EH (cell line): ENCODE data around the gene P2RX2.
A peak's percentile ranks its signal among the peaks of the same experiment; 100 is the strongest.

ENCODE experiments used
- DNase-seq: peaks from one replicate; pipeline ENCODE4 v3.0.0-alpha.2; 2015; ENCODE audit warnings: low read depth

P2RX2 gene

DNA sequence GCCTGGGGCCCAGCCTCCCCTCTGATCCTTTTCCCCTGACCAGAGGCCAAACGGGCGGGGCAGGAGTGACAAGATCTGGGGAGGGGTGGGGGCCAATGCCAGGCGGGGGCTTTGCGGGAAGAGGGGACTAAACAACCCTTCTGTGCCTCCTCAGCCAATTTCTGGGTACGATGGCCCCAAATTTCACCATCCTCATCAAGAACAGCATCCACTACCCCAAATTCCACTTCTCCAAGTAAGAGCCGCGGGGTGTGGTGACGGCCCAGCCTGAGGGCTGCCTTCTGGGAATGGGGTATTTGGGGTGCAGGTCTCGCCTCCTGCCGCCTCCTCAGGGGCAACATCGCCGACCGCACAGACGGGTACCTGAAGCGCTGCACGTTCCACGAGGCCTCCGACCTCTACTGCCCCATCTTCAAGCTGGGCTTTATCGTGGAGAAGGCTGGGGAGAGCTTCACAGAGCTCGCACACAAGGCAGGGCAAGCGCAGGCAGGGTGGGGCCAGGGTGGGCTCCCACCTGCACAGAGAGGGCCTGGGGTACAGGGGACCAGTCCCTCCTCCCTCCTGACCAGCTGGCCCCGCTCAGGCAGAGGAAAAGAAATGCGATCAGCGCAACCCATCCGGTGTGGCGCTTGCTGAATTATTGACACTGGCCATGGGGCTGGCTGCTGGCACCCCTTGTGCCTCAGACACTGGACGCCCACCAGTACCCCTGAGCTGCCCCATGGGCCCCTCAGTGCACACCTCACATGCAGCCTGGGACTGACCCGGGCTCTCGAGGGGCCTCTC is 1.7 kb downstream of the P2RX2 start:
- DNase-seq: no peak

DNA sequence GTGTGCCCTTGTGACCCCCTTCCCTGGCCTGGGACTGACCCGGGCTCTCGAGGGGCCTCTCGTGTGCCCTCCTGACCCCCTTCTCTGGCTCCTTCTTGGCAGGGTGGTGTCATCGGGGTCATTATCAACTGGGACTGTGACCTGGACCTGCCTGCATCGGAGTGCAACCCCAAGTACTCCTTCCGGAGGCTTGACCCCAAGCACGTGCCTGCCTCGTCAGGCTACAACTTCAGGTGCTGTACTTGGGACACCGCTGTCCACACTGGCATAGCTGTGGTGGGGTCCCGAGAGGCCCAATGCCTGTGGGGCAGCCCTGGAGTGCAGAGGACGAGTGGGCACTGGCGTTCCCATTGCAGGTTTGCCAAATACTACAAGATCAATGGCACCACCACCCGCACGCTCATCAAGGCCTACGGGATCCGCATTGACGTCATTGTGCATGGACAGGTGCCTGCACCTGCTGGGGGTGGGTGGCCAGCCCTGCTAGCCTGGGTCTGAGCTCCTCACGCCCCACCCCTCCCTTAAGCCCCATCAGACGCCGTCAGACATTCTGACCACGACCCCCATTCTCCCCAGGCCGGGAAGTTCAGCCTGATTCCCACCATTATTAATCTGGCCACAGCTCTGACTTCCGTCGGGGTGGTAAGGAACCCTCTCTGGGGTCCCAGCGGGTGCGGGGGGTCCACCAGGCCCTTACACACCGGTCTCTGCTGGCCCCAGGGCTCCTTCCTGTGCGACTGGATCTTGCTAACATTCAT is 2.5 kb downstream of the P2RX2 start:
- no peak for DNase-seq

DNA sequence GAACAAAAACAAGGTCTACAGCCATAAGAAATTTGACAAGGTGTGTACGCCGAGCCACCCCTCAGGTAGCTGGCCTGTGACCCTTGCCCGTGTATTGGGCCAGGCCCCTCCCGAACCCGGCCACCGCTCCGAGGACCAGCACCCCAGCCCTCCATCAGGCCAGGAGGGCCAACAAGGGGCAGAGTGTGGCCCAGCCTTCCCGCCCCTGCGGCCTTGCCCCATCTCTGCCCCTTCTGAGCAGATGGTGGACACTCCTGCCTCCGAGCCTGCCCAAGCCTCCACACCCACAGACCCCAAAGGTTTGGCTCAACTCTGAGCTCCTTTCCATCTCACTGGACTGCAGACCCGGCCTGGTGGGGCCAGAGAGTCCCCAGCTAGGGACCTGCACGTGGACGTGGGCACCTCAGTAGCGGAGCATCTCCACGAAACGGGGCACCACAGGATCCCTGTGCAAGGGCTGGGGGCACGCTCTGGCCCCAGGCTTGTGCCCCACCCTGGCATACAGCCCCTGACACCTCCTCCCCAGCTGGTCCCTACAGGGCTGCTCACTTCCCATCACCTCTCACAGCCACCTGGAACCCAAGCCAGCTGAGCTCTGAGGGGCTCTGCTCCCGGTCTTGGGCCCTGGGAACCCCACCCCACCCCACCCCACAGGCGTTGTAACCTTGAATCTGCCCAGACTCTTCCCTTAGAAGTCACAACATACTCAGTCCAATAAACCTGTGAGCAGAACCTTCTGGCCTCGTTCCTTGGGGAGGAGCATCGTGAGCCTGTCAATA is 3.3 kb downstream of the P2RX2 start:
- no peak for DNase-seq

DNA sequence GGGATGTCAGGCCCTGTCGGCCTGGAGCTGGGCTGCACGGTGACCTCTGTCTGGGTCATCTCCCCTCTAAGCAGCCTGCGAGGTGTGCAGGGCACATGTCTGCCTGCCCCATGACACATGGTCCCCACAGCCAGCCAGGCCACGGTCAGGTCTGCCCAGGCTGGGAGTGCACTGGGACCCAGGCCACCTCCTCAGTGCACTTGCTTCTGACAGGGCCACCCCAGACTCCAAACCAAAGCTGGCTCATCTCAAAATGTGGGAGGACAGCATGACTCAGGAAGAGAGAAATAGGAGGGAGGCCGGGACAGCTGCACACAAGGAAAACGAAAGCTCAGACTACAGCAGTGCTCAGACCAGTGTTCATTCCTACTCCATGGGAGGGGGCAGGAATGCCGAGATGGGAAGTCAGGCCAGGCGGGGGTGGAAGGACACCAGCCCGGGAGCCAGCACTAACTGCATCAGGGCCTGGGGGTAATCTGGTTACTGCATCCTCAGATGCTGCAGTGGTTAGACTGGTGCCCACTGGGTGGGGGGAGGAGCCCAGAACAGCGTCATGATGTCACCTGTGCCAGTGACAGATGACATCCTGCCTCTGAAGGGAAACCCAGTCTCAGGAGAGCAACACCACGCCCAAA is 4.0 kb downstream of the P2RX2 start:
- DNase-seq: peak; percentile 72

DNA sequence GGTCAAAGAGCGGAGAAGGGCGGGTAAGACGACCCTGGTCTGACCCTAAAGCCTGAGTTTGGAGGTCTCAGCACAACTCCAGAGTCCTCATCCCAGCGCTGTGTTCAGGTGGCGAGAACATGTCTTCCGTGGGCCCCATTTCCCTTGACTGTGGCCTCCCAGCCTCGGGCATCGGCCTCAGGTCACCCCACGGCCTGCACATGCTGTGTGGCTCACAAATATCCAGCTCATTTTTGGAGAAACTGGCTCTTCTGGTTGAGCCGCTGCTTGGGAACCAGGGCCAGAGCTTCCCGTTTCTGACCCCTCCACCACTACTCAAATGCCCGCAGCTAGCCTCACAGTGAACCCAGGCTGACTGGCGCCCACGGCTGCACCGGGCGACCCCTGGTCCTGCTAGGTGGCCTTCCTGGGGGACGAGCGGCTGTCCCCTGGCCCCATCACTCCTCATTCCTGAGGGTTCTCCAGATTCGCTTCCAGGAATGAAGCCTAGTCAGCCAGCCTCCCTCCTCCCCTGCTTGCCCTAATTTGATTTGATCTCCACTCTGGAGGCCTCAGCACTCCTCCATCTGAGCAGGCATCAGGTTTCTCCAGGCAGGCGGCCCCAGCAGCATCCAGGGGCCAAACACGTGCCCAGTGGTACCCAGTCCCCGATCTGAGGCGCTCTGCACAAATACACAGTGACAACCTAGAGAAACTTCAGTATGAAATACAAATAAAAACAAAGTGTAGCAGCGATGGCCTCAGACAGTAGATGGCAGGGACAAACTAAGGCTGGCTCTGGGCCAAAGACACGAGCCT is 4.7 kb downstream of the P2RX2 start:
- DNase-seq: no peak

DNA sequence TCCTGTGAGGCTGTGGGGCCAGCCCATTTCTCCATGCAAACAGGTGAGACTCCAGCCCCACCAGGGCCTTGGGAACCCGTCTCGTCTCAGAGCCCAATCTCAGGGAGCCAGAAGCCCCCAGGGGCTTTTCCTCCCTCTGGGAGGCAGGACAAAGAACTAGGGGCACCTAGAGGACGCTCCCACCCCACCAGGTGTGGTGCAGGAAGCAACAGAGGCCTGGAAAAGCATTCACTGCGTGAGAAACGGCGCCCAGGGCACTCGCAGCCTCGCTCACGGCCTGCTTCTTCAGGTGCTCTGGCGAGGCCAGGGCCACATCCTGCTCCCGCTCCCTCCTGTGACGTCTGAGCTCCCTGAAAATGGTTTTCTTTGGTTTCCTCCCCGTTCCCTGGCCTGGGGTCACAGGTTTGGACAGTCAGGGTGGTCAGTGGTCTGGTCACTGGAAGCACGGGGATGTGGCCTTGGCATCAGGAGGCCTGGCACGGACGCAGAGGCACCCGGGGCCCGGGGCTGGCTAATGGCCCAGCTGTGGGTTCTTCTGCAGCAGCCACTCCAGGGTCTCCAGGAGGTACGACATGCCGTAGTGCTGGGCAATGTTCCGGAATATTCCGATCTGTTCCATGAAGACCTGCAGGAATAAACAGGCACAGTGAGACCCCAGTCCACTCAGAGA is 5.7 kb downstream of the P2RX2 start:
- no peak for DNase-seq

DNA sequence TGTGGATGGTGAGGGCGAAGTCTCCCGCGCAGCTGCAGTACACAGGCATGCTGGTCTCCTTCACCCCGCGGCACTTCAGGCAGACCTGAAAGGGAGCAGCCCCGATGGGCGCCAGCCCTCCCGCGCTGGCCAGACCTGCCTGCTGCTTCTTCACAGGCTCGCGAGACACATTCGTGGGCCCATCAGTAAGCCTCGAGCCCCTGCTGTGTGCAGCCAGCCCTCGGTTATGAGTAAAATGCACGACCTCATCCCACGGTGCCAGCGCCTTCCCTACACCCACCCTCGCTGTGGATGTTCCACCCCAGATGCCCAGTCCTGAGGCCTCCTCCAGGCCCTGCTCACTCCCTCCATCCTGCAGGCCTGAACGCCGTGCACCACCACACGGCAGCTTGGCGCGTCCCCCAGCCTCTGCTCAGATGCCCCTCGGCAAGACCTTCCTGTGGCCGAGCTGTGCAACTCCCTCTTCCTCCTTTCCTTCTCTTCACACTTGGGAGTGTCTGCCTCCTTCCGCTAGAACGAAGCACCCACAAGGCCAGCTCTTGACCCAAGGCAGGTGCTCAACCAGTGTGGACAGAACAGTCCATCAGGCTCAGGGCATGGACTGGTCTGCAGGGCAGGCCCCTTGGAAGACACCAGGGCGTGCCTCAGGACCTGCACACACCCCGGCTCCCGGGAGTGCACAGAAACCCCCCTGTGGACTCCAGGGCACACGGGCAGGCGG is 6.5 kb downstream of the P2RX2 start:
- DNase-seq: no peak

DNA sequence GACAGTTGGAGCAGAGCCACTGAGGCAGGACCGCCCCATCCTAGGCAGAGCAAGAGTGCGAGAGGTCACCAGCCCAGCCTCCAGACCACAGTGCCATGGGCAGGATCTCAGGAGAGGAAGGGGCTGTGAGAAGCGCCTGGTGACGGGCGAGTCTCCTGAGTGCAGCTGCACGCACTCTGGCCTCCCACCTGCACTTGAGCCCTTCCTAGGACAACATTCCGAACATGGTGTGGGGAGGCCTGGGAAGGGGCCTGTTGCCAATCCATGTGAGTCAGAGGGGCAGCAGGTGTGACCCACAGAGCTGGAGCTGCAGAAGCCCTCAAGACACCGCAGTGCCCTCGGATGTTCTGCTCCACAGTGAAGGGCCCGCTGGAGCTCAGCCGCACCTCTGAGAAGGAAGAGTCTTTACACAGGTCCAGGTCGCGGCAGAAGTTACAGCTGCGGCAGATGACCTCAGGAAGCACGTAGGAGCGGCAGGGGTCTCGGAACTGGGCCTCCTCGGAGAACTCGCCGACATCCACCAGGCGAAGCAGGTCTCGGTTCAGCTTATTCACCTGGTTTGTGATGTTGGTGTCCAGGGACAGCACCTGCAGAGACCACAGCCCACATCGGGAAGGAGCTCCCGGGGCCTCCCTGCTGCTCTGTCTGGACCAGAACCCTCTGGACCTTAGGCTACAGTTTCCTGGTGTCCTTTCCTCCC is 7.3 kb downstream of the P2RX2 start:
- no peak for DNase-seq

DNA sequence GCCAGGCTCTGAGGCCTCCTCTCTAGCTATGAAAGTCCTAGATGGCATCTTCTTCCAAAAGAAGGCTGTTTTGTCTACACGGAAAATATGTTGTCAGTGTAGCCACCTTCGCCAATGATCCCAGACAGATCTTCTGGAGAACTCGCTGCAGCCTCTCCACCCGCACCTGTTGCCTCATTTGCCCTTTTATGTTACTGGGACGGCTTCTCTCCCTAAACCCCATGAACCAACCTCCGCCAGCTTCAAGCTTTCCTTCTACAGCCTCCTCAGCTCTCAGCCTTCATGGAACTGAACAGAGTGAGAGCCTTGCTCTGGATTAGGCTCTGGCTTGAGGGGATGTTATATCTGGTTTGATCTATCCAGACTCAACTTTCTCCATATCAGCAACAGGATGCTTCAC is 10.8 kb downstream of the P2RX2 start:
- no peak for DNase-seq

DNA sequence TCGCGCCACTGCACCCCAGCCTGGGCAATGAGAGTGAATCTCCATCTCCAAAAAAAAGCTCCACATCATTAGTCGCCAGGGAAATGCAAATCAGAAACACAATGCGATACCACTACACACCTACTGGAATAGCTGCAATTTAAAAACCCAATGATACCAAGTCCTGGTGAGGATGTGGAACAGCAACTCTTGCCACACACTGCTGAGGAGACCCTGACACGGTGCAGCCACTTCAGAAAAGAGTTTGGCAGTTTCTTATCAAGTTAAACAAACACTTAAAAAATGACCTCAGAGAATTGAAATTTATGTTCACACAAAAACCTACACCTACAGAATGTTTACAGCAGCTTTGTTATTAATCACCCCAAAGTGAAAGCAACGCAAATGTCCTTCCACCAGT is 12.1 kb downstream of the P2RX2 start:
- DNase-seq: no peak

DNA sequence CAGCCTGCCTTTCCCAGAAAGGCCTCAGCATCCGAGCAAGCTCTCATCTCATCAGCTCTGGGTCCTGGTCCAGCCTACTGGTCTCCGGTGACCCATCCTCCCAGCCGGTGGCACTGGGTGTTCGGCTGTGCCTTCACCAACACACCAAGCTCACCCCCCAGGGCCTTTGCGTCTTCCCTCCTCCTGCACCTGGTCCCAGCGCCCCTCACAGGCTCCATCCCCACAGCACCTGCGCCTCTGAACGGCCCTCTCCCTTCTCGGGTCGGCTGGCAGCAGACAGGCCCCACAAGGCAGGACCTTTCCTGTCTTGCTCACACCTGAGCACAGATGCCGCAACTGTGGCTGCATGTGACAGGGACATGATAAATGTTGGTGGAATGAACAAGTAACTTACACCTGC is 13.1 kb downstream of the P2RX2 start:
- DNase-seq: no peak

DNA sequence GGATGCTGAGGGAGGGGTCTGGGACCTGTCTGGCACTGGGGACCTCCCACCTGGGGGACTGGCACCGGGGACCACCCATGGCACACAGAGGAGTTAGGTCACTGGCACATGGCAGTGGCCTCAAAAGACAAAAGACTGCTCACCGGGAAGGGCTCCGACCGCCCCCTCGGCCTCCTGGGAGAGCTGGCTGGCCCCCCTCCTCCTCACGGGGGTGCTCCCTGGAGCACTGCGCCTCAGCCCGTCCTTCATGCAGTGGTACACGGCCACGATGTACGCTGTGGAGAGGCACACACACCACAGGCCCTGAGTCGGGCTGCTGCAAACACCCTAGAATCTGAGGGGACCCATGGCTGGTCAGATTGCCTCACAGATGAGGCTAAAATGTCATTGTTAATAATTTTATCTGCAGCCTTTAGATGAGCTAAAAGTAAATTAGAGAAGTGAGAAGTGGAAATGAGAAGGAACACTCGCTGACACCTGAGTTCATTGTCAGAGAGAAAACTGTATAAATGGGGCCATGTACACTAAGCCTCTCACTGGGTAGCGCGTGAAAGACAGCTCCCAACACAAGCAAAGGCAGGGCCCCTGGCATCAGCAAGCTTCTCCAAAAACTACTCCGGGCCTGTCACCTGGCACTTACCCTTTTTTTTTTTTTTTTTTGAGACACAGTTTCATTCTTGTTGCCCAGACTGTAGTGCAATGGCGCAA is 14.1 kb downstream of the P2RX2 start:
- no peak for DNase-seq

DNA sequence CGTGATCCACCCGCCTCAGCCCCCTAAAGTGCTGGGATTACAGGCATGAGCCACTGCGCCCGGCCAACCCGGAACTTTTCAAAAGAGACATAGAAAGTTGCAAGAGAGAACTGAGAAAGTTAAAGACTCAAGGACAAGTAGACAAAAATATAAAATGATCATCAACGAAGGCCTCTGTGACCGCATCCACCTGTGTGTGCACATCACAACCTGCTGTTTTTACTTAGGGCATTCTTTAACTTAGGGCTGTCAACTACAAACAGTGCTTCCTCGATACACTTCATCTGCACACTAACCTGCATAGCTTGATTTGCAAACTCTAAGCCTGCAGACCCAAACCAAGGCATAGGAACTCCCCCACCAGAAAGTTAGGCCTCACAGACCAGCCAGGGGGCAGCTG is 14.8 kb downstream of the P2RX2 start:
- no peak for DNase-seq

DNA sequence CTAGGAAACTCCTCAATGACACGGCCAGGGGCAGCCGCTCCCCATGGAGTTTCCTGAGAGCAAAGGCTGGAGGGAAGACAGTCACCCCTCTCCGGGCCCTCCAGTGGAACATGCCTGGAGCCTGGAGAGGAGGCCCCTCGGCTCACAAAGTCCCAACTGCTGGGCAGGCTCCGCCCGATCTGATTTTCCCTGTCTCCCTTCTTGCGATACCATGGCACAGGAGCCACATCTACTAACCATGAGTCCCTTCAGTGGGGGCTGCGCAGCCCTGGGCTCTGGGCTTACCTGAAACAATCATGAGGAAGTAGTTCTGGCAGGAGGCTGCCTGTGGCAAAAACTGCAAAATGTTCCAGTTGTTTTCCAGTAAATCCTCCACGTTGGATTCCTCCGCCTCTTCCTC is 15.3 kb downstream of the P2RX2 start:
- DNase-seq: no peak

DNA sequence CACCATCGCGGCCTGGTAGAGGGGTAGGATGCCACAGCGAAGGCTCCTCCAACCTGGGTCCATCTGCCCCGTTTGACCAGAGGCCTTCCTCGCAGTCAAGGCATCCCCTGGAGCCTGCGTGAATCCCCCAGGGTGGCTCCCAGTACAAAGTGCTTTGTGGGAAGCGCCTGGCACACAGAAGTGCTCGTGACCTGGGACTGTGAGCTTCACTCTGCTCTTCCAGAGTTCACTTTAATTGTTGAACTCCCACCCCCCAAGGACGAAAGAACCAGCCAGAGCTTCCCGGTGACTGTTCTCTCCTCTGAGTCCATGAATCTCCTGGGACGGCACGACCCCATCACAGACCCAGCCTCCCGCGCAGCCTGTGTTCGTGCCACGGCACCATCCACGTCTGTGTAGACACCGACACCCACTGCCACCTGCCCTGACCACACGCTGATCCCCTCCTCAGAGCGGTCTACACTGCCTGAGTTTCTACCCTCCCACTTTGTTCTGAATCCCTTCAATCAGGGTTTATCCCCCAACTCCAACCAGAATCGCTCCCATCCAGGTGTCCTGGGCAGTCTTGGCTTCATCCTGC is 15.9 kb downstream of the P2RX2 start:
- DNase-seq: no peak

DNA sequence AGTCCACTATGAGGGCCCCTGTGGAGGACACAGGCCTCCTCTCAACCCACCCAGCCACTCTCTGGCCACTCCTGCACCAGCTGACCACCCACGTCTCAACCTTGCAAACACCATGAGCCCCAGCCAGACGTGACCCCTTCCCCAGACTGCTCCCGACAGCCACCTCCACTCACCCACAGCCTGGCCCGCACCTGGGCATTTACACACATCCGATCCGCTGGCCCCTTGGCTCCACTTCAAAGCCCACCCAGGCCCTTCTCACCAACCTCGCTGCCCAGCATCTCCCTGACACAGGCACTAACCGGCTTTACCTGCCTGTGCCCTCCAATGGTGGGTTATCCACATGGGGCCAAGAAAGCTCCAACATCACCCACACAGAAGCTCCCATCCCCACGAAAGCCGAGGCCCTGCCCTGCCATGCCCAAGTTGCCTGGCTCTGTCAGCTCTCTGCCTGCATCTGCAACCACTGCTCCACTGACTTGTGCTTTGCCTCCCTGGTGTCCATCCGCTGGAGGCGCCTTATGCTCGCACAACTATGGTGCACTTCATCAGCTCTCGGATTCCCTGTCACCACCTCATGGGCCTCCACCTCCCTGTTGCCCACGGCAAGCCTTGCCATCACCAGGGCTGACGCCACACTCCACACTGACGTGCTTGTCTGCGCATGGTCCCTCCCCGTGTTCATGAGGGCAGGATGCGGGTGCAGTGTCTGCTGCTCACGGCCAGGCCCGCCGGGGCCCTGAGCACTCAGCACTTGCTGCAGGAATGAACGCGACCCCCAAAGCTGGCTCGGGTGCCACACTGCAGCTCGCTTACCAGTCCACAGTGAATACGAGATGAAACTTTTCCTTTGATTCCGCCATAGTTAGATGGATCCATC is 16.7 kb downstream of the P2RX2 start:
- DNase-seq: no peak

DNA sequence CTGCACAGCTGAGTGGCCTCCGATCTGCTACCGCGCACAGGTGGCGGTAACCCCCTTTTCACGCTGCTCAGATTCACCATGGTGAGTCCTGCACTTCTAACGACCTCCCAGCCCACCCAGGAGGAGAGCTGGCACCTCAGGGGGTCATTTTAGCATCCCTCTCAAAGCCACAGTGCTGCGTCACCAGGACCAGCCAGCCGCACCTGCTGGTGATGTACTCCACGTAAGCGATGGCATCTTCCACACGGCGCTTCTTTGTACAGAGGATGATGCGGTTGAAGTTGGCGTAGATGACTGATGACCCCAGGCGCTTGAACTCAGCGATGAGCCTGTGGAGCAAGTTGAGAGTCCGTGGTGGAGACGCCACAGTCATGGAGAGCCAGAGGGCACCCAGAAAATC is 19.2 kb downstream of the P2RX2 start:
- DNase-seq: no peak
